Aorta (tissue), 5 donors: ENCODE results near the gene STX8. TPM values are rescaled to one million over a fixed set of nuclear protein-coding genes. Genes with fewer than 3 reads are reported as not detected.

Experiments used
- ATAC-seq: fragments of 200-7000 bp; cut with Tn5 transposase; one replicate; pipeline ENCODE4 v1.9.1; 2022; ENCODE audit warnings: moderate library complexity; ENCODE audit not compliant: low FRiP score
- DNase-seq, 2 donors: peaks; one replicate each; pipeline ENCODE4 v3.0.0-alpha.2; 2020
- H3K27ac ChIP-seq, 2 donors: one replicate each; pipeline ENCODE4 v1.5.1; 2013; ENCODE audit warnings: low read length in 2 of 2, mild to moderate bottlenecking in 2 of 2, moderate library complexity in 2 of 2, control low read depth in 1 of 2, inconsistent platforms in 1 of 2, low read depth in 1 of 2
- H3K27me3 ChIP-seq, 2 donors: one replicate each; pipeline ENCODE4 v1.6.1; 2013; ENCODE audit warnings: control low read depth in 1 of 2, low read length in 1 of 2, mild to moderate bottlenecking in 1 of 2, moderate library complexity in 1 of 2; ENCODE audit not compliant: insufficient read depth in 2 of 2, control insufficient read depth in 1 of 2
- H3K36me3 ChIP-seq, 2 donors: one replicate each; pipeline ENCODE4 v1.6.1; 2013; ENCODE audit warnings: control low read depth in 1 of 2, low read length in 1 of 2, mild to moderate bottlenecking in 1 of 2; ENCODE audit not compliant: insufficient read depth in 2 of 2, control insufficient read depth in 1 of 2
- H3K4me1 ChIP-seq, 2 donors: one replicate each; pipeline ENCODE4 v1.6.1; 2013; ENCODE audit warnings: low read length in 2 of 2, control low read depth in 1 of 2, mild to moderate bottlenecking in 1 of 2, moderate library complexity in 1 of 2; ENCODE audit not compliant: insufficient read depth in 2 of 2, control insufficient read depth in 1 of 2
- H3K4me3 ChIP-seq, 2 donors: one replicate each; pipeline ENCODE4 v1.5.1; 2013; ENCODE audit warnings: low read length in 2 of 2, control low read depth in 1 of 2, mild to moderate bottlenecking in 1 of 2
- H3K9me3 ChIP-seq: one replicate; pipeline ENCODE4 v1.6.1; 2013; ENCODE audit warnings: mild to moderate bottlenecking, low read length; ENCODE audit not compliant: control insufficient read depth
- WGBS, 2 donors: extraction: QIAGEN DNeasy Blood & Tissue Kit; methylation state at CpG; one replicate each; pipeline ENCODE4 v1.1.7; 2013; 5-methylcytosine and 5-hydroxymethylcytosine counted together
- intact Hi-C, 2 donors: fragments of 100-400 bp; cut with DNase I; formaldehyde crosslinking; loops; one replicate each; pipeline versions ENCODE4 v1.14.2 to v1.15.0; 2022
- polyA plus RNA-seq, 2 donors: library from polyadenylated mRNA; stranded (reverse); fragments of 200-250 nt; gene quantifications; one replicate each; pipeline ENCODE4 v1.2.3, GENCODE V29; 2013
- total RNA-seq, 2 donors: library from RNA; stranded (reverse); fragmentation: NEBNext Ultra II Directional; extraction: Animal tissue kit (Norgen Biotek cat#: 25700); gene quantifications; one replicate each; pipeline ENCODE4 v1.2.1, GENCODE V29; 2021
- donor health status: healthy with polysubstance abuse.
- donor health status: Bipolar disorder and iron deficiency.
- donor health status: DM: no; HTN: no; CAD: no.
- donor health status: DM: no; HTN: no; CAD: no.
- donor health status: DM: yes; HTN: yes; CAD: no.

The STX8 gene
- total and polyA plus RNA-seq, 4 donors: 57.4 to 108 (median 68.5) TPM

DNA sequence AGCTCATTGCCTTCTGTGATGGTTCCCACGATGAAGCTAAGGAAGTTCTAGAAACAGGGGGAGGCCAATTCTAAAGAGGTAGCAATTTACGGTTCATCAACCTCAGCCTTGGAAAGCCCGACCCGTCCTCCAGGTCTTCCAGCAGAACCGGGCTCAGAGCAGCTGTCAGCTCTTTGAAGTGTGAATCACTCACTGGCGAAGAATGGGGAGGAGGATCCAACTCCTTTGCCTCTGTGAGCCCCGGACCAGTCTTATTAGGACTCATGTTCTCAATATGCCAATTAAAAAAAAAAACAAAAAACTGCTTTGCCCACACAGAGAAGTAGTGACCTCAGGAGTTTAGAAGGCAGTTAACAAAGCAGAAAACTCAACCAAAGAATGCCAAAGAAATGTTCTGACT, 31.4 kb downstream of the STX8 start:
- no peak for DNase-seq
- Histone ChIP-seq H3K36me3 (peaks cover 0 to 3% of the 10 kb centered on the region in 2 donors), H3K27ac (no peak overlapping the region), H3K9me3 (no peaks in the 10 kb centered on the region), H3K27me3 (no peaks in the 10 kb centered on the region), H3K4me1 (no peaks in the 10 kb centered on the region), H3K4me3 (no peak overlapping the region)
- no peak for ATAC-seq
- WGBS, 2 donors: 85 to 92% methylated on average over 7 of the region's 7 CpGs
- intact Hi-C loops: no loop called here

DNA sequence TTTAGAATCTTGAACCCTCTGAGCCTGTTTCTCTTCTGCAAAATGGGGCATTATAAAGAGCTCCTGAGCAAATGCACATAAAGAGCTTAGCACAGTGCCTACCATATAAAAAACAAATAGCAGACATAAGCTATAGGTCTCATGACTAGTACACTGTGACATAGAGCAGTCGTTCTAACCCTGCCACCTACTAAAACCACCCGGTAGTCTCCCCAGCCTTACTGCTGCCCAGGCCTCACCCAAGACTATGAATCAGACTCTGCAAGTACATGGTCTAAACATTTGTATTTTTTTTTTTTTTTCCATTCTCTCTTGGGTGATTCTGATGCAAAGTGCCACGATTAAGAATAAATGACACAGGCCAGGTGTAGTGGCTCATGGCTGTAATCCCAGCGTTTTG, 33.9 kb downstream of the STX8 start:
- Histone ChIP-seq H3K27me3 (no peaks in the 10 kb centered on the region), H3K4me1 (no peaks in the 10 kb centered on the region), H3K27ac (no peak overlapping the region), H3K4me3 (no peak overlapping the region), H3K36me3 (peaks cover 0 to 3% of the 10 kb centered on the region in 2 donors), H3K9me3 (no peaks in the 10 kb centered on the region)
- intact Hi-C loops: no loop called here
- DNase-seq (no peak), ATAC-seq (no peak)
- WGBS, 2 donors: 94 to 95% methylated on average over 4 of the region's 4 CpGs

DNA sequence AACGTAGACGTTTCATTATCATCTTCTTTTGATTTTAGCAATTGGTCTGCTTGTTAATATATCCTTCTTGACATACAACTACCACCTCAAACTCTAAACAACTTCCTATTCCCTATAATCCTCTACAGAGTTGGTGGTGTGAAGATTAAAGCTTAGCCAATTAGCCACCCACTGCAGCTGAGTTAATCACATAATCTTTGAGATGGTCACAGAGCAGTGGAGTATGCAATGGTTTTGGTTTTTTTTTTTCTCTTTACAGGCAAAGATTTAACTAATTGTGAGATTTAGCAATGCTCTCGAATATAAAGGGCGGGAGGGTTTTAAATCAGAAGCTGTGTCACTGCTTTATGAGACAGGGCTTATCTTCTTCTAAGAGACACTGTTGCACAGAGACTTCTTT, 37.0 kb downstream of the STX8 start:
- Histone ChIP-seq H3K9me3 (no peaks in the 10 kb centered on the region), H3K4me3 (no peak overlapping the region), H3K36me3 (peaks cover 0 to 3% of the 10 kb centered on the region in 2 donors), H3K27me3 (no peaks in the 10 kb centered on the region), H3K4me1 (no peaks in the 10 kb centered on the region), H3K27ac (no peak overlapping the region)
- WGBS, 2 donors: 94 to 95% methylated on average over 4 of the region's 4 CpGs
- DNase-seq: no peak
- intact Hi-C loops: no loop called here
- ATAC-seq: no peak

DNA sequence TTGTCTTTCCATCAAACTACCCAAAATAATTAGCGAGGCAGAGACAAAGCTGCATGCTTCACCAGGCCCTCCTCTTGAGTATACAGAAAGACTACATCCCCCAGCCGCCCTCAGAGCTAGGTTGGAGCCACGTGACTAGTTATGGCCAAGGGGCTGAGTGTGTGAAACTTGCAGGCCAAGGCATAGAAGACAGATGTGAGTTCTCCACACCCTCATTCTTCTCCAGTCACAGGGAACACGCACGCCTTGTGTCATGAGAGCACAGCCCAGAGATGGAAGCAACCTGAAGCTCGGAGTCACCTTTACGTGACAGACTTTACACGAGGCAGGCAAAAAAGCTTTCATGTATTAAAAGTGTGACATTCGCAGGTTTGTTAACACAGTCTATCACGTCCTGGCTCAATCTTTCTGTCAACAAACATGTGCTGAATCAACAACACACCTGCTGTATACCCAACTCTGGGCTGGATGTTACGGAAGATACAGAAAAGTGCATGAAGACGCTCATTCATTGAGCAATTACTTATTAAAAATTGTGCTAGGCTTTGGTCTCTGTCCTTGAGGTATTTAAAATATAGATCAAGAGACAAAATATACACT, 38.3 kb downstream of the STX8 start:
- no peak overlapping the region for H3K4me3 ChIP-seq

DNA sequence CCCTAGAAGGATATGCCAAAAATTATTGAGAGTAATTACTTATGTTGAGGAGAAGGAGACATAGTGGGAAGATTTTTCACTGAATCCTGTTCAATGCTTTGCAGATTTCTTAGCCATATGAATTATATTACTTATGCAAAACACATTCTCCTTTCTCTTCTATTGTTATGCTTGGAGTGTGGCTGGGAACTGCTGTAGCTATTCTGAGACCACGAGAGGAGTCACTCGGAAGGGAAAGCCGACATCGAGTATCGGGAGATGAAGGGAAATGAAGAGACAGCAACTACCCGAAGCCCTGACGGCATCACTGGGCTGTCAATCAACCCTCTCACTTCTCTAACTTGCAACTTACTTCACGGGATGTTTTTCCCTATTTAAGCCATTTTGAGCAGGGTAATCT, 39.6 kb downstream of the STX8 start:
- 23 to 33% methylated on average over 8 of the region's 8 CpGs for WGBS, 2 donors
- H3K4me3 ChIP-seq: no peak overlapping the region
- no peak overlapping the region for H3K27ac ChIP-seq
- H3K27me3 ChIP-seq: no peaks in the 10 kb centered on the region
- H3K36me3 ChIP-seq: no peaks in the 10 kb centered on the region
- intact Hi-C loops: no loop called here
- H3K4me1 ChIP-seq: no peaks in the 10 kb centered on the region
- no peak for ATAC-seq
- H3K9me3 ChIP-seq: no peaks in the 10 kb centered on the region
- DNase-seq: no peak

More for the DNA sequence above, 38.3 kb downstream of the STX8 start:
- H3K4me1 ChIP-seq: no peaks in the 10 kb centered on the region
- intact Hi-C loops: no loop called here
- no peak for ATAC-seq
- no peaks in the 10 kb centered on the region for H3K9me3 ChIP-seq
- no peaks in the 10 kb centered on the region for H3K27me3 ChIP-seq
- WGBS, 2 donors: 95 to 97% methylated on average over 12 of the region's 12 CpGs
- no peak overlapping the region for H3K27ac ChIP-seq
- H3K36me3 ChIP-seq: no peaks in the 10 kb centered on the region
- no peak for DNase-seq

DNA sequence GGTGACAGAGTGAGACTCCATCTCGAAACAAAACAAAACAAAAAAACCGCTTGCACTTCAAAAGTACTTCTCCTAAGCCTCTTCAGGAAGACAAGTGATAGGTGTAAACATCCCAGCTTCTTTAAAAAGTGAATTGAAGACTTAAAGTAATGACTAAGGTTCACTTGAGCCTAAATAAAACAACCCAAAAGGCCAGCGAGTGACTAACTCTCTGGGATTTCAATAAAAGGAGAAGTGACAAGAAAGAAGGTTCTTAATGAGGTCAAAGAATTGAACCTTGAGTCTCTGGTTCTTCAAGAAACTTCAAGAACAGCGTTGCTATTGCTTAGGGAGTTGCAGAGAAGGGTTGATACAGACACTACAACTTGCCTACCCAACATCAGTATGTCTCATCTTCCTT, 42.2 kb downstream of the STX8 start:
- intact Hi-C loops: no loop called here
- ATAC-seq (no peak), DNase-seq (no peak)
- Histone ChIP-seq H3K27me3 (no peaks in the 10 kb centered on the region), H3K4me1 (no peaks in the 10 kb centered on the region), H3K36me3 (no peaks in the 10 kb centered on the region), H3K9me3 (no peaks in the 10 kb centered on the region), H3K27ac (no peak overlapping the region), H3K4me3 (no peak overlapping the region)
- 94 to 96% methylated on average over 4 of the region's 4 CpGs for WGBS, 2 donors

DNA sequence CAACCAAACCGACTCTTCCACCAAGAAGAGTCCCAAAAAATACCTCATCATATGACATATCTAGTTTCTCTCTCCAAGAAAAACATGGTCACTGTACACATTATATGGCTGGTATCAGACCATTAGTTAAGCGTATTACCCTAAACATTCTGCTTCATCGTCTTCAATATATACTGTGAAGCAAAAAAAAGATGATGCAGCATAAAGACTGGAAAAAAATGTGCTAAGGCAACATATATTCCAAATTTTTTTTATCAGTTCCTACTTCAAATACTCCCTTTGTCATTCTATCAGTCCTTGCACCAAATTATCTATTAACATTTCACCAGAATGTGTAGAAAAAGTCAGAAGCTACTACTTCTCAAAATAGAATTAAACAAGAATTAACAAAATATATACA, 42.9 kb downstream of the STX8 start:
- no peak for ATAC-seq
- no peak overlapping the region for H3K4me3 ChIP-seq
- intact Hi-C loops: no loop called here
- WGBS, 2 donors: 92 to 94% methylated on average over 3 of the region's 3 CpGs
- no peaks in the 10 kb centered on the region for H3K4me1 ChIP-seq
- H3K27me3 ChIP-seq: no peaks in the 10 kb centered on the region
- H3K36me3 ChIP-seq: no peaks in the 10 kb centered on the region
- H3K27ac ChIP-seq: no peak overlapping the region
- DNase-seq: no peak
- H3K9me3 ChIP-seq: no peaks in the 10 kb centered on the region

DNA sequence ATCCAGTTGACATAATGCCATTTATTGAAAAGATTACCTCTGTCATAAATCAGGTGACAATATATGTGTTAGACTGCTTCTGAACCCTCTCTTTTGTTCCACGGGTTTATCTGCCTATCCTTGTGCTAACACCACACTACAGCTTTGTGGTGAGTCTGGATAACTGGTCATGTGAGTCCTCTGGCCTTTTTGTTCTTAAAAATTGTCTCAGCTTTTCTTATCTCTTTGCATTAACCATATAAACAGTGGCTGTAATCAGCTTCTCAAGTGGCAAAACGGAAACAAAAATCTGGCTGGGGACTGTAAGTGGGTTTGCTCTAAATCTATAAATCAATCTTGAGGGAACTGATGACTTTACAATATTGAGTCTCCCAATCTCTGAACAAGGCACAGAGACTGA, 44.6 kb downstream of the STX8 start:
- ATAC-seq (no peak), DNase-seq (no peak)
- Histone ChIP-seq H3K36me3 (no peaks in the 10 kb centered on the region), H3K4me3 (no peak overlapping the region), H3K27ac (no peak overlapping the region), H3K27me3 (no peaks in the 10 kb centered on the region), H3K9me3 (no peaks in the 10 kb centered on the region), H3K4me1 (no peaks in the 10 kb centered on the region)
- intact Hi-C loops: no loop called here
- WGBS, 2 donors: 68 to 77% methylated on average over 2 of the region's 2 CpGs

DNA sequence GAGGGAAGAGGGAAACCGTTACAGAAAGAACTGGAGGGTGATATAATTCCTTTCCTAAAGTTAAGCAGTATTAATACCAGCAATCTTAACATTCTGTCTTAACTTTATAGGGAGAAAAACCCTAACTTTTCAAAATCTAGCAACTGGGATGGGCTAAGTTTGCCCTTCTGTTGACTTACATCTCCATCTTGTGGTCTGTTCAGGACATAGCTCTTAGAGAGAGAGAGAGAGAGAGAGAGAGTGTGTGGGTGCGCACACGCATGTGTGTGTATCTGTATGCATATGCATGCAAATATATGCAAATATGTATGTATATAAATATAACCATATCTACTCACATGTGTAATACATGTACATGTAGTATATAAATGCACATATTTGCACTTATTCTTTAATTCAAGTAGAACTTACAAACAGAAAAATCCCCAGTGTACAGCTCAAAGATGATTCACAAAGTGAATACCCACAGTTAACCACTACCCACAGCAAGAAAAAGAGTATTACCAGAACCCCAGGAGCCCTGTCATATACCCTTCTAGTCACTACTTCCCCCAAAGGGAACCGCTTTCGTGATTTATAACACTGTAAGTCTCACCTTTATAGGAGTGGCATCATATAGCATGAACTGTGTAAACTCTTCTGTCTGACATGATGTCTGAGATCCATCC, 46.5 kb downstream of the STX8 start:
- ATAC-seq (no peak), DNase-seq (no peak)
- no peaks in the 10 kb centered on the region for H3K4me1 ChIP-seq
- H3K27ac ChIP-seq: no peak overlapping the region
- H3K27me3 ChIP-seq: no peaks in the 10 kb centered on the region
- 62 to 78% methylated on average over 4 to 5 of the region's 5 CpGs for WGBS, 2 donors
- intact Hi-C loops: no loop called here
- no peaks in the 10 kb centered on the region for H3K9me3 ChIP-seq
- no peaks in the 10 kb centered on the region for H3K36me3 ChIP-seq
- no peak overlapping the region for H3K4me3 ChIP-seq
